Smooth muscle cell of the brain vasculature (primary cell): Measurements from ENCODE around the gene BTBD6.
"Not testable (repeated sequence)": the region's sequence is repeated elsewhere in the genome, so short reads cannot be mapped to it uniquely, and the experiment has no call there.

Experiments used
- DNase-seq: peaks from one replicate; pipeline ENCODE4 v3.0.0-alpha.2; 2012; ENCODE audit warnings: low read depth, low spot score

Gene BTBD6

GRCh38 chr14:105294142-105294597 lies 45.8 kb downstream of the BTBD6 start:
- DNase-seq, result no peak

DNA sequence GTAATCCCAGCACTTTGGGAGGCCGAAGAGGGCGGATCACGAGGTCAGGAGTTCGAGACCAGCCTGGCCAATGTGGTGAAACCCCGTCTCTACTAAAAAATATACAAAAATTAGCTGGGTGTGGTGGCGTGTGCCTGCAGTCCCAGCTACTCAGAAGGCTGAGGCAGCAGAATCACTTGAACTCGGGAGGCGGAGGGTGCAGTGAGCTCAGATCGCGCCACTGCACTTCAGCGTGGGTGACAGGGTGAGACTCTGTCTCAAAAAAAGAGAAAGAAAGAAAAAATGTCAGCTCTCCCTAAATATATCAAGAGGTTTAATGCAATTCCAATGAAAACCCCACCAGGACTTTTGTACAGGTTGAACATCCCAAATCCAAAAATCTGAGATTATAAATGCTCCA lies 49.0 kb downstream of the BTBD6 start:
- DNase-seq, result not testable (repeated sequence)

DNA sequence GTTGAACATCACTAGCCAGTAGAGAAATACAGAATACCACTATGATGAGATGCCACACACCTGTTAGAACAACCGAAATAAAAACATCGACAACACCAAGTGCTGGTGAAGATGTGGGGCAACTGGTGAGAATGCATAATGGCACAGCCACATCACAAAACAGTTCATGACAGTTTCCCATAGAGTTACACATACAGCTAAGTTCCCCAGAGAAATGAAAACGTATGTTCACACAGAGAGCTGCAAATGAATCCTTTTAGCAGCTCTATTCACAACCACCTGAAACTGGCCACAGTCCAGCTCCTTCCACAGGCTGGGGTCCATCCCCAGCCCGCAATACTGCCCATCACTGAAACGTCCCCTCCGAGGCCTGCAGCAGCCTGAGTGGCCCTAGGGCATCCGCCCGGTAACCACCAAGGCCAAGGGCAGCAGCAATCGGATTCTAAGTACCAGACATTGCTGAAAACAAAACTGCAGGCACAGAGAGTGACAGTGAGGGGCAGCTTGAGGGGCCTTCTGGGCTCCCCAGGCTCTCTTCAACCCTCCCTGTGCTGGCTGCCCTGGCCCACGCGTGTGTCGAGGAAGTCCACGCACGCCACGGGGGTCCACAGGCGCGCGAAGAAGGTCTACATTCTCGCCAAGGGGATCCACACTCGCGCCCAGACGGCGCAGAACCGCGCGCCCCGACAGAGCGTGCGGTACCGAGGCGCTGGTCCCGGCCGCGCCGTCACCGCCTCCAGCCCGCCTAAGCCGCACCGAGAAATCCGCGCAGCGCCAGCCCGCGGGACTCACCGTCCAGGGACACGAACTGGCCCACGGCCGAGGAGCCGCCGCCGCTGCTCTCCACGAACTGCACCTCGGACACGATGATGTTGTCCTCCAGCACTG lies 51.6 kb downstream of the BTBD6 start:
- DNase-seq, result no peak
